ENCODE measurements around the gene VPS51. TPM values are rescaled to one million over a fixed set of nuclear protein-coding genes. Genes with fewer than 3 reads are reported as not detected.

Gene VPS51
- polyA plus RNA-seq, 1 donor (not counting 4 experiments of a cell fraction or from before 2014, with no cell fraction given), result 43.1 TPM

GRCh38 chr11:65159012-65159411 lies 63.0 kb downstream of the VPS51 start:
- no peaks in the 10 kb centered on the region for H3K36me3 ChIP-seq (ENCODE audit: control insufficient read depth in 2 of 2, extremely low read depth in 1 of 2, insufficient read depth in 2 of 2, low read length in 2 of 2)
- no peak overlapping the region for H3K4me3 ChIP-seq (ENCODE audit: control insufficient read depth in 2 of 3, extremely low read depth in 1 of 3, insufficient read depth in 2 of 3, low read depth in 1 of 3, low read length in 3 of 3)
- H4K20me1 ChIP-seq (ENCODE audit: control insufficient read depth, extremely low read depth, insufficient read depth, low read length), result no peaks in the 10 kb centered on the region
- H3K4me1 ChIP-seq (ENCODE audit: control insufficient read depth, extremely low read depth, insufficient read depth, low read length), result no peaks in the 10 kb centered on the region
- dilution Hi-C loops (cut with MboI; ENCODE audit: extremely low pct_ligation_motif_present, low sequenced_read_pairs), result no loop called here
- no peaks in the 10 kb centered on the region for H3K79me2 ChIP-seq (ENCODE audit: control insufficient read depth, insufficient read depth, low read length)
- no peaks in the 10 kb centered on the region for H3K27me3 ChIP-seq (ENCODE audit: control insufficient read depth, extremely low read depth, insufficient read depth, low read length)
- no peak overlapping the region for H3K4me2 ChIP-seq (ENCODE audit: control insufficient read depth, extremely low read depth, insufficient read depth, low read depth, low read length)
- no peaks in the 10 kb centered on the region for H3K9me3 ChIP-seq (ENCODE audit: control insufficient read depth, low read depth, low read length)
- H3K9ac ChIP-seq (ENCODE audit: control insufficient read depth, extremely low read depth, insufficient read depth, low read length), result no peak overlapping the region
- FAIRE-seq (no peak), DNase-seq (ENCODE audit: low read depth, low spot score) (no peak)
- H3K9me1 ChIP-seq (ENCODE audit: control insufficient read depth, extremely low read depth, insufficient read depth, low read length), result no peaks in the 10 kb centered on the region
- H2AFZ ChIP-seq (ENCODE audit: control insufficient read depth, low read length), result no peak overlapping the region
- TF ChIP-seq CTCF (optimal IDR thresholded peaks at IDR 0.05 in 1 of 3, IDR thresholded peaks at IDR 0.05 in 1 of 3, conservative IDR thresholded peaks at IDR 0.05 in 1 of 3; ENCODE audit: extremely low read depth in 1 of 3, insufficient read depth in 2 of 3, low read length in 3 of 3) (no peak), EZH2 (IDR thresholded peaks at IDR 0.05; ENCODE audit: low read length) (no peak)
- H3K27ac ChIP-seq (ENCODE audit: control insufficient read depth, insufficient read depth, low read length), result no peak overlapping the region

DNA sequence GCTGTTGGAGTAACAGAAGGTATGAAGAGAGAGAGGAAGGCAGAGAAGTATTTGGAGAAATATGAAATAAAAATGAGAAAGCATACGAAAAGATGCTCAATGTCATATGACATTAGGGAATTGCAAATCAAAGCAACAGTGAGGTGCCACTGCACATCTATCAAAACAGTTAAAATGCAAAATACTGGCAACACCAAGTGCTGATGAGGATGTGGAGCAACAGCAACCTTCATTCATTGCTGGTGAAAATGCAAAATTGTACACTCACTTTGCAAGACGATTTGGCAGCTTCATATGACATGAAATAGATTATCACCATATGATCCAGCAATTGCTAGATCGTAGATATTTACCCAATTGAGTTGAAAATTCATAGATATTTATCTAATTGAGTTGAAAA lies 64.6 kb downstream of the VPS51 start:
- H3K36me3 ChIP-seq (ENCODE audit: control insufficient read depth in 2 of 2, extremely low read depth in 1 of 2, insufficient read depth in 2 of 2, low read length in 2 of 2), result no peaks in the 10 kb centered on the region
- H4K20me1 ChIP-seq (ENCODE audit: control insufficient read depth, extremely low read depth, insufficient read depth, low read length), result no peaks in the 10 kb centered on the region
- H3K4me1 ChIP-seq (ENCODE audit: control insufficient read depth, extremely low read depth, insufficient read depth, low read length), result no peaks in the 10 kb centered on the region
- H3K9me1 ChIP-seq (ENCODE audit: control insufficient read depth, extremely low read depth, insufficient read depth, low read length), result no peaks in the 10 kb centered on the region
- TF ChIP-seq EZH2 (IDR thresholded peaks at IDR 0.05; ENCODE audit: low read length) (no peak), CTCF (optimal IDR thresholded peaks at IDR 0.05 in 1 of 3, IDR thresholded peaks at IDR 0.05 in 1 of 3, conservative IDR thresholded peaks at IDR 0.05 in 1 of 3; ENCODE audit: extremely low read depth in 1 of 3, insufficient read depth in 2 of 3, low read length in 3 of 3) (no peak)
- DNase-seq (ENCODE audit: low read depth, low spot score) (no peak), FAIRE-seq (no peak)
- H3K9me3 ChIP-seq (ENCODE audit: control insufficient read depth, low read depth, low read length), result no peaks in the 10 kb centered on the region
- no peaks in the 10 kb centered on the region for H3K27me3 ChIP-seq (ENCODE audit: control insufficient read depth, extremely low read depth, insufficient read depth, low read length)
- H3K79me2 ChIP-seq (ENCODE audit: control insufficient read depth, insufficient read depth, low read length), result no peaks in the 10 kb centered on the region
- H2AFZ ChIP-seq (ENCODE audit: control insufficient read depth, low read length), result no peak overlapping the region
- no peak overlapping the region for H3K4me3 ChIP-seq (ENCODE audit: control insufficient read depth in 2 of 3, extremely low read depth in 1 of 3, insufficient read depth in 2 of 3, low read depth in 1 of 3, low read length in 3 of 3)
- no peak overlapping the region for H3K4me2 ChIP-seq (ENCODE audit: control insufficient read depth, extremely low read depth, insufficient read depth, low read depth, low read length)
- dilution Hi-C loops (cut with MboI; ENCODE audit: extremely low pct_ligation_motif_present, low sequenced_read_pairs), result no loop called here
- H3K27ac ChIP-seq (ENCODE audit: control insufficient read depth, insufficient read depth, low read length), result no peak overlapping the region
- no peak overlapping the region for H3K9ac ChIP-seq (ENCODE audit: control insufficient read depth, extremely low read depth, insufficient read depth, low read length)

Small RNA genes within 50 kb of the gene (small RNA-seq; reads per million reads assigned to genes)
- 0 reads per million in 3 experiments for gene HIGD1AP10 (ENCODE audit: insufficient read length in 3 of 3, low read depth in 3 of 3, low replicate concordance in 1 of 3)
- gene PDCL2P2 (ENCODE audit: insufficient read length in 3 of 3, low read depth in 3 of 3, low replicate concordance in 1 of 3), result 0 reads per million in 3 experiments
- gene RNU2-23P (ENCODE audit: insufficient read length in 3 of 3, low read depth in 3 of 3, low replicate concordance in 1 of 3), result 0 to 2.5 (median 0.47) reads per million in 3 experiments

Other genes with a start within 250 kb of the VPS51 start
- gene EHD1, start 217.6 kb upstream of the VPS51 start, polyA plus RNA-seq, result 73.9 to 192 TPM (median 75.6 TPM) in 3 replicates
- 2.4 to 5.7 TPM (median 4.5 TPM) in 3 replicates for gene ATG2A, start 179.0 kb upstream of the VPS51 start, polyA plus RNA-seq
- 13.7 to 20.6 TPM (median 16.4 TPM) in 3 replicates for gene PPP2R5B, start 171.5 kb upstream of the VPS51 start, polyA plus RNA-seq
- 0.08 TPM in 1 of 3 replicates, not detected in the others for gene GPHA2, start 160.3 kb upstream of the VPS51 start, polyA plus RNA-seq
- gene MAJIN, start 124.1 kb upstream of the VPS51 start, polyA plus RNA-seq, result 0.09 TPM in 1 of 3 replicates, not detected in the others
- gene BATF2, start 99.2 kb upstream of the VPS51 start, polyA plus RNA-seq, result 0.09 to 0.10 TPM (median 0.10 TPM) in 3 replicates
- 77.8 to 89.0 TPM (median 77.8 TPM) in 3 replicates for gene ARL2, start 82.1 kb upstream of the VPS51 start, polyA plus RNA-seq
- gene SNX15, start 68.8 kb upstream of the VPS51 start, polyA plus RNA-seq, result 1.8 to 11.2 TPM (median 8.3 TPM) in 3 replicates
- 4.9 to 7.3 TPM (median 5.8 TPM) in 3 replicates for gene SAC3D1, start 55.0 kb upstream of the VPS51 start, polyA plus RNA-seq
- 1.9 to 3.2 TPM (median 2.3 TPM) in 3 replicates for gene NAALADL1, start 37.7 kb upstream of the VPS51 start, polyA plus RNA-seq
- 1.9 to 10.4 TPM (median 8.0 TPM) in 3 replicates for gene CDCA5, start 12.2 kb upstream of the VPS51 start, polyA plus RNA-seq
- gene ZFPL1, start 12.0 kb upstream of the VPS51 start, polyA plus RNA-seq, result 15.0 to 28.3 TPM (median 18.6 TPM) in 3 replicates
- 9.7 to 12.6 TPM (median 10.7 TPM) in 3 replicates for gene TM7SF2, start 15.7 kb downstream of the VPS51 start, polyA plus RNA-seq
- gene ZNHIT2, start 21.5 kb downstream of the VPS51 start, polyA plus RNA-seq, result 2.6 to 6.6 TPM (median 3.4 TPM) in 3 replicates
- gene FAU, start 25.9 kb downstream of the VPS51 start, polyA plus RNA-seq, result 328 to 452 TPM (median 425 TPM) in 3 replicates
- 46.3 to 67.7 TPM (median 49.6 TPM) in 3 replicates for gene MRPL49, start 26.1 kb downstream of the VPS51 start, polyA plus RNA-seq
- gene SYVN1, start 38.3 kb downstream of the VPS51 start, polyA plus RNA-seq, result 10.0 to 25.4 TPM (median 10.8 TPM) in 3 replicates
- gene SPDYC, start 74.0 kb downstream of the VPS51 start, polyA plus RNA-seq, result not detected in 3 replicates
- gene CAPN1, start 85.7 kb downstream of the VPS51 start, polyA plus RNA-seq, result 250 to 300 TPM (median 284 TPM) in 3 replicates
- gene POLA2, start 165.7 kb downstream of the VPS51 start, polyA plus RNA-seq, result 13.8 to 21.5 TPM (median 20.9 TPM) in 3 replicates
- gene CDC42EP2, start 218.7 kb downstream of the VPS51 start, polyA plus RNA-seq, result 3.6 to 18.7 TPM (median 6.1 TPM) in 3 replicates
- 14.5 to 43.9 TPM (median 16.8 TPM) in 3 replicates for gene DPF2, start 237.6 kb downstream of the VPS51 start, polyA plus RNA-seq